Right lobe of liver (tissue), 4 donors: Measurements from ENCODE around the gene KCNMA1.

Experiments used
- POLR2A ChIP-seq: fragments of 450-650 bp; IDR thresholded peaks from one replicate; pipeline ENCODE4 v1.6.1; 2017; ENCODE audit warnings: antibody characterized with exemption, mild to moderate bottlenecking
- TF ChIP-seq, protein P1 (sequence below), 4 donors: fragments of 200-600 bp in 3 of 4; fragments of 450-650 bp in 1 of 4; IDR thresholded peaks; one replicate each; pipeline versions ENCODE4 v1.5.1 to v1.8.0; 2016 to 2022; ENCODE audit warnings: antibody characterized with exemption in 4 of 4, mild to moderate bottlenecking in 2 of 4
- donor health status: DM: no; HTN: no; CAD: no.
- donor health status: DM: no; HTN: no; CAD: no.
- donor health status: DM: no; HTN: yes; CAD: no.

DNA sequence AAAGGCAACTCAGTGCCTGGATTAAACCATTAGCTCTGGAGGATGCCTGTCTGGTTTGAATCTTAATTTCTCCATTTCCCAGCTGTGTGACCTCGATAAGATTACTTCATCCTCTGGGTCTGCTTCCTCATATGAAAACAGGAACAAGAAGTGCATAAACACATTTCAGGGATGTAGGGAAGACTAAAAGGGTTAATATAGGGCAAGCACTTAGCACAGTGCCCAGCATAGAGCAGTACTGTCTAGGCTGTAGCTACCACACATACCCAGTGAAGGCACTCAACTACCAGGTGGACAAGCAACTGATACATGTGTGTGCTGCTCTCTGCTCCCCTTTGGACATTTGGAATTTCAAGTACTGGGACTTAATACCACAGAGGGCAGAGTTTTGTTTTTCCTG is 85.4 kb downstream of the KCNMA1 start:
- TF ChIP-seq, protein P1, sequence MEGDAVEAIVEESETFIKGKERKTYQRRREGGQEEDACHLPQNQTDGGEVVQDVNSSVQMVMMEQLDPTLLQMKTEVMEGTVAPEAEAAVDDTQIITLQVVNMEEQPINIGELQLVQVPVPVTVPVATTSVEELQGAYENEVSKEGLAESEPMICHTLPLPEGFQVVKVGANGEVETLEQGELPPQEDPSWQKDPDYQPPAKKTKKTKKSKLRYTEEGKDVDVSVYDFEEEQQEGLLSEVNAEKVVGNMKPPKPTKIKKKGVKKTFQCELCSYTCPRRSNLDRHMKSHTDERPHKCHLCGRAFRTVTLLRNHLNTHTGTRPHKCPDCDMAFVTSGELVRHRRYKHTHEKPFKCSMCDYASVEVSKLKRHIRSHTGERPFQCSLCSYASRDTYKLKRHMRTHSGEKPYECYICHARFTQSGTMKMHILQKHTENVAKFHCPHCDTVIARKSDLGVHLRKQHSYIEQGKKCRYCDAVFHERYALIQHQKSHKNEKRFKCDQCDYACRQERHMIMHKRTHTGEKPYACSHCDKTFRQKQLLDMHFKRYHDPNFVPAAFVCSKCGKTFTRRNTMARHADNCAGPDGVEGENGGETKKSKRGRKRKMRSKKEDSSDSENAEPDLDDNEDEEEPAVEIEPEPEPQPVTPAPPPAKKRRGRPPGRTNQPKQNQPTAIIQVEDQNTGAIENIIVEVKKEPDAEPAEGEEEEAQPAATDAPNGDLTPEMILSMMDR (IDR thresholded peaks at IDR 0.05): no peak
- TF ChIP-seq POLR2A: peak; percentile 41
